COR-L47 (cell line): ENCODE measurements around the gene COL6A2.
"Not testable (repeated sequence)": the region's sequence is repeated elsewhere in the genome, so short reads cannot be mapped to it uniquely, and the experiment has no call there.

Source experiments
- DNase-seq: peaks from one replicate; lab custom pipeline; 2025; lab: John Stamatoyannopoulos, UW

The COL6A2 gene

DNA sequence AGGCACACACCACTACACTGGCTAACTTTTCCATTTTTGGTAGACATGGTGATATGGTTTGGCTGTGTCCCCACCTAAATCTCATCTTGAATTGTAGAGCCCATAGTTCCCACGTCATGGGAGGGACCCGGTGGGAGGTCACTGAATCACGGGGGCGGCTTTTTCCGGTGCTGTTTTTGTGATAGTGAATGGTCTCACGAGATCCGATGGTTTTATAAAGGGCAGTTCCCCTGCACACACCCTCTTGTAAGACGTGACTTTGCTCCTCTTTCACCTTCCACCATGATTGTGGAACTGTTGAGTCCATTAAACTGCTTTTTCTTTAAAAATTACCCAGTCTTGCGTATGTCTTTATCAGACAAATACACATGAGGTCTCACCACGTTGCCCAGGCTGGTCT is 58.8 kb downstream of the COL6A2 start:
- no peak for DNase-seq

DNA sequence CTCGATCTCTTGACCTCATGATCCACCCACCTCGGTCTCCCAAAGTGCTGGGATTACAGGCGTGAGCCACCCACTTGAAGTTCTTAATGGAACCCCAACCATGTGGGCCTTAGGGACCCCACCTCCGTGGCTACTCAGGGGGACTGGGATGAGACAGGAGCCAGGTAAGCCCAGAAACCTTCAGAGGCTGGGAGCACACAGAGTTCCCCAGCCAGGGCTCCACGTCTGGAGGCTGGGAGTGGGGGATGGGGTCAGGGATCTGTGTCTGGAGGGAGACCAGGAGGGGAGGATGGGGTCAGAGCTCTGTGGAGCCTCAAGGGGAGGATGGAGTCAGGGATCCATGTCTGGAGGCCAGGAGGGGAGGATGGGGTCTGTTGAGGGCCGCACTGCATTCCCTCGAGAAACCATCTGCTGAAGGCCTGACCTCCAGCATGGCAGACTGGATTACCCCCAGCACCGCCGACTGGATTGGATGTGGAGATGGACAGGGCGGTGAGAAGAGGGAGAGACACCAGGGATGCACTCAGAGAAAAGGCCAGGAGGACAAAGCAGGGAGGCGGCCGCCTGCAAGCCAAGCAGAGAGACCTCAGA is 59.6 kb downstream of the COL6A2 start:
- no peak for DNase-seq

DNA sequence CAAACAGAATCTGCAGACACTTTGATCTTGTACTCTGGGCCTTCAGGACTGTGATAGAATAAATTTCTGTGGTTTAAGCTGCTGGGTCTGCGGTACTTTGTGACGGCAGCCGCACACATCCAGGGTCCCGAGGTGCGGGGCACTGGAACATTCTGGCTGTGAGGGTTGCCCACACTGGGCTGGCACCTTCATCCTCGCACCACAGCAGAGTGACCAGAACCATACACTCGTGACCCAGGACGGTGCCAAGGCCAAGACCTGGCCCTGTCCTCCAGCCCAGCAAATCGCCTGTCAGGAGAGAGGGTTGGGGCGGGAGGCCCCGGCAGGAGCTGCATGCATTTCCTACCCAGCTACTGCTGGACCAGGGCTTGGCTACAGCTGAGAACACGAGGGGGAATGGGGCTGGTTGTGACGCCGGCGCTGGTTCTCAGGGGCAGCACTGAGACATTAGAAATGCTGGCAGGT is 60.1 kb downstream of the COL6A2 start:
- DNase-seq: no peak

DNA sequence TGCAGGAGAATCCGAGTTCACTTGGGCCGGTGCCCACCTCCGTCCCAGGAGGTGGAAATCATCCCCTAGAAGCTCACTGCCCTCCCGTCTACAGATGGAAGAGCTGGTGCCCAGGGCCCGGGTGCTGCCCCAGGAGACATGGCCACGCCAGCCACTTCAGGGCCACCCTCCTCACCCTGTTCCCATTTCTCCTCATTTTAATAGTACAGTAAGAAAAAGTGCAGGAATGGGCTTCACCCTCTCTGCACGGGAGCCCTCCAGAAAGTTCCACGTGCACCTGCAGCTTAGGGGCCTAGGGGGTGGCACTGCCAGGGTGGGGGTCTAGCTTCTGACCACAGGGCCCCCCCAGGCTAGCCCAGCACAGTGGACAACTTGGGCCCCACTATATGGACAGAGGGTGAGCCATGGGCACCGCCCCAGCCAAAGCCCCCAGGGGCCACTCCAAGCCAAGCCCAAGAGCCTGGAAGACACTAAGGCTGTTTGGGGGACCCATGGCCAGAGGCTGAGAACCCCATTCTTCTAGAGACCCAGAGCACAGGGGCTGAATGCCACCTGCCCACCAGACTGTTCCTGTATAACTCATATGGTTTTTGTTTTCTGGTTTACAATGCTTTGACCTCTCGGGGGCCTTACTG is 60.9 kb downstream of the COL6A2 start:
- no peak for DNase-seq

DNA sequence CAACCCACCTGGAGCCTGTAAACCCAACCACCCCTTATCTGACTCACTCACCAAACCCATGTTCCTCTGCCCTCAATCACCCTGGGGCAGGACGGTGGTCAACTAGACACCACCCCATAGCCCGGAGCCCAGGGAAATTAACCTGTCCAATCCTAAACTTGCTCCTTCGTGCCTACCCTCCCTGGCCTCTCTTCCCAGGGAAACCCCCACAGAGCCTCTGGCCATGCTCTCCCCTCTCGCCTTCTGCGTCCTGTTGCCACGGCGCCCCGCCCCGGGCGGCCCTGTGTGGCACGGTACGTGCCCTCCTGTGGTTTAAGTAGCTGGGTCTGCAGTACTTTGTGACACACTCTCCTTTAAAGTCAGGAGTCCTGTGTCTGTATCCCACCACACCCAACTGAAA is 61.5 kb downstream of the COL6A2 start:
- DNase-seq: no peak

DNA sequence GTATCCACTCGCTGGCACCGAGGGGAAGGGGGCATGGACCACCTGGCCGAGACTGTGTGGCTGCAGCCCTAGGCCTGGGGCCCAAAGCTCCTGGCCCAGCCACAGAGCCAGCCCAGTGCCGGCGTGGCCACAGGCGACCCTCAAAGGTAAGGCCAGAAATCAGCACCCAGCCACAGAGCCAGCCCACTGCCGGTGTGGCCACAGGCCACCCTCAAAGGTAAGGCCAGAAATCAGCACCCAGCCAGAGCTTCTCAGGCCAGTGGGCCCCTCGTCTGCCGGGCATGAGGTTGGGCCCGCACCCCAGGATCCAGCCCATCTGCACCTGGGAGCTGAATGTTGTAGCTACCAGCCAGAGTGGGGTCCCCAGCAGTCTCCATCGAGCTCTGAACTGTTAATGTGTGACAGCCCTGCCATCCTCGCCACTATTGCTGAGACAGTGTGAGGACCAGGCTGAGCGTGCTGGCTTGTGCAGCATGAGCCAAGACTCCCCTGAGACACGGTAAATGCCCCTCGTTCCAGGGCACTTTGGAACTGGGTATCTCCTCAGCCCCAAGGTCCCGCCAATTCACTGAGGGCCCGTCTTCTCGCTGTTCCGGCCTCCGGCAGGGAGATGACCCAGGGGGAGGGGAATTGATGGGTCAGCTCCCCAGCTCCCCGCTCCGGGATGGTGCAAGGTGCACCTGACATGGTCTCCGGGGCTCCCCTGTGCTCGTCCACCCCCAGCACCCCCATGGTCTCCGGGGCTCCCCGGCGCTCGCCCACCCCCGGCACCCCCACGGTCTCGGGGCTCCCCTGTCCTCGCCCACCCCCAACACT is 62.1 kb downstream of the COL6A2 start:
- DNase-seq: no peak

DNA sequence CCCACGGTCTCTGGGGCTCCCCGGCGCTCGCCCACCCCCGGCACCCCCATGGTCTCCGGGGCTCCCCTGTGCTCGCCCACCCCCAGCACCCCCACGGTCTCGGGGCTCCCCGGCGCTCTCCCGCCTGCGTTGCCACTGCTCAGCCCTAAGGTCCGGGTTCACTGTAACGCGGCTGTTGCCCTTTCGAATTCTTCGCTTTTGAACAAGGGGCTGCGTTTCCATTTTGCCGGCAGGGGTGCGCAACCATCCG is 62.7 kb downstream of the COL6A2 start:
- no peak for DNase-seq

DNA sequence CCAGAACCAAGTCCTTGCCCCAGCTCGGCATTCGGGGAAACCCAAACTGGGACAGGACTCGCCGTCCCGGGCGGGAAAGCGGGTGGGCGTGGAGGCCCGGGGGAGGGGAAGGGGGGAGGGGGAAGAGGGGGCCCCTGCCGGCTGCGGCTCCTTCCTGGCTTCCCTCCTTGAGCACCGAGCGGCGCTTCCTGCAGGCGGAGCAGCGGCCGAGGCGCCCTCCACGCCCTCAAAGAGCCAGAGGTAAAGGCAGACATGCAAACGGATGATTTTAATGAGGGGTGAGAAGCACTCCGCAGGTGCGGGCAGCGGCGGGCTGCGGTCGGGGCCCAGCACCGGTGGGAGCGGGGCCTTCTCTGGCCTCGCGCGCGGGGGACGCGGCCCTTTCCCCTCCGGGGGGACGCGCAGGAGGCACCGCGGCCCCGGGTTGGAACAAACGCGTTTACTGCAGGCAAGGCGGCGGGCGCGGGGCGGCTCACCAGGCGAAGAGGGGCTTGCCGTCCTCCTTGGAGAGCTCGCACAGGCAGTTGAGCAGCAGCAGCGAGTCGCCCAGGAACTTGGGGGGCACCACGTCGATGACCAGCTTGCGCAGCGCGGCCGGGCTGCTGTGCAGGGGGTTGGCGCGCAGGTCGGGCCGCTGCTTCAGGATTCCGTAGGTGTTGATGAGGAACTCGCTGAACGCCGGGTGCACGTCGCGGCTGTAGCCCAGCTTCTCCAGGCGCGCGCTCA is 63.2 kb downstream of the COL6A2 start:
- DNase-seq: no peak

DNA sequence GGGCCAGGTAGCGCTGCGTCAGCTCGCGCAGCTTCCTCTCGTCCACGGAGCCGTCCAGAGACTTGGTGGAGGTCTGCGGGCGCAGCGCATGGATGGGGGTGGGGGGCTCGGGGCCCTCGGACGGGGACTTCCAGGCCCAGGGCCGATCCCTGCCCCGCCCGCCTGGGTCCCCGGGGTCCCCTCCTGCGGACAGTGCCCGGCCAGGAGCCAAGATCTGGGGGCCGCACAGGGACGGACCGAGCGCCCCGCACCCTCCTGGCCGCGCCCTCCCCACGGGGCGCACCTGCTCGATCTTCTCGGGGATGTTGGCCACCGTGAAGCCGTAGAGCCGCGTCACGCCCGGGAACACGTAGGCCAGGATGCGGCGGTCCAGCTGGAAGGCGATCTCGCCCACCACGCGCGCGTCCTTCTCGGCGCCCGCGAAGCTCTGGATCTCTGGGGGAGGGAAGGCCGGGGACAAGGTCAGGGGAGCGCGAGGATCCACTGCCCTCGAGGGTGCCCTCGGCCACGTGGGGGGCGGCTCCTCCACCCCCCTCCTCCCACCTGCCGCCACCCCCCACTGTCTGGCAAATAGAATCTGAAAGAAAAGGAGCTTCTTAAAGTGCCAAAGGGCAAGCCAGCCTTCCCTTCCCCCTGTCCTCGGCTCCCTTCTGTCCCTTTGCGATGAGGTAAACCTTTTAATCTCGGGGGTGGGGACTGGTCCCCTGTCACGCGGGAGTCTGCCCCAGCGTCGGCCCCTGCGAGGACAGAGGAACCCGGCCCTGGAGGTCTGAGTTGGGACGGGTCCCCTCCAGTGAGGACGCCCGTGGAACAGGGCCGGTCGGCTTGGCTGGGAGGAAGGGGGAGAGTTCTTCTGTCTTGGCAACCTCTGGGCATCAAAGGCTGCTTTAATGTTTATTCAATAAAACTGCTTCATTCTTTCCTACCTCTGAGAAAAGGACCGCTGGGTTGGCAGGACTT is 64.0 kb downstream of the COL6A2 start:
- DNase-seq: no peak

DNA sequence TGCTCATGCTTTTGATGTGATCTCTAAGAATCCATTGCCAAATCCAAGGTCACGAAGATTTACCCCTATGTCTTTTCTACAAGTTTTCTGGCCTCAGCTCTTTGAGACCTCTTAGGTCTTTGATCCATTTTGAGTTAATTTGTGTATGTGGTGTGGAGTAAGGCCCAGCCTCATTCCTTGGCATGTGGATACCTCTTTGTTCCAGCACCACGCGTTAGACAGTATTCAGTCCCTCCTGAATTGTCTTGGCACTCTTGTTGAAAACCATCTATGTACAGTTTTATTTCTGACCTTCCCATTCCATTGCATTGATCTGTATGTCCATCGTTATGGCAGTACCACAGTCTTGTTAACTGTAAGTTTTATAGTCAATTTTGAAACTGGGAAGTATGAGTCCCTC is 65.5 kb downstream of the COL6A2 start:
- no peak for DNase-seq

DNA sequence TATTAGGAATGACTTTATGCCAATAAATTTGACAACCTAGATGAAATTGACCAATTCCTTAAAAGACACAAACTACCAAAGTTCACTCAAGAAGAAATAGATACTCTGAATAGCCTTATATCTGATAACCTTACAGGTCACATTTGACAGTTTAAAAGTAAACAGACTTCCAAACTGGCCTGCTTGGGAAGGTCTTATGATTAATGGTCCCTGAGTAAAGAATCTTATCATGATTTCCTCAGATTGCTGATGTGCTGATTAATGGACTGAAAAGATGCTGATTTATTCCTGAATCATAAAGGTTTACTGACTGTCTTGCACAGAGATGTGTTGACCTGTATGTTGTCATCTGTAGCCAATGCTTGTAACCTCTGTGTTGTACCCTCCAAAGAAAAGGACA is 67.2 kb downstream of the COL6A2 start:
- DNase-seq: no peak

DNA sequence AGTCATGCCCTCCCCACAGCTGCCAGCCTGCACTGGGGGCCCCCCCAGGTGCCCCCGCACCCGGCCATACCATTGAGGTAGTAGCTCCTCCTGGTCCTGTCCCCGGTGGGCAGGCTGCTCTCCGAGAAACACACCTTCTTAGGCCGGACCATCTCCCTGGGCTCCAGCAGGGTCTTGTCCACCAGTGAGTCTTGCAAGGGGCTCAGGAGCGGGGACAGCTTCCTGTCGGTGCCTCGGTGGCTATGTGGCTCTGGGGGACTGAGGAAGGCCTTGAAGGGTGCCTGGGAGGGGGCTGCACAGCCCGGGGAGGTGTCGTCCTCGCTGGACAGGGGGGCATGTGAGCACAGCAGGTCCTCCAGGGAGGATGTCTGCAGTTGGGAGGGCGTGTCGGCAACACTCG is 70.3 kb downstream of the COL6A2 start:
- DNase-seq: no peak

DNA sequence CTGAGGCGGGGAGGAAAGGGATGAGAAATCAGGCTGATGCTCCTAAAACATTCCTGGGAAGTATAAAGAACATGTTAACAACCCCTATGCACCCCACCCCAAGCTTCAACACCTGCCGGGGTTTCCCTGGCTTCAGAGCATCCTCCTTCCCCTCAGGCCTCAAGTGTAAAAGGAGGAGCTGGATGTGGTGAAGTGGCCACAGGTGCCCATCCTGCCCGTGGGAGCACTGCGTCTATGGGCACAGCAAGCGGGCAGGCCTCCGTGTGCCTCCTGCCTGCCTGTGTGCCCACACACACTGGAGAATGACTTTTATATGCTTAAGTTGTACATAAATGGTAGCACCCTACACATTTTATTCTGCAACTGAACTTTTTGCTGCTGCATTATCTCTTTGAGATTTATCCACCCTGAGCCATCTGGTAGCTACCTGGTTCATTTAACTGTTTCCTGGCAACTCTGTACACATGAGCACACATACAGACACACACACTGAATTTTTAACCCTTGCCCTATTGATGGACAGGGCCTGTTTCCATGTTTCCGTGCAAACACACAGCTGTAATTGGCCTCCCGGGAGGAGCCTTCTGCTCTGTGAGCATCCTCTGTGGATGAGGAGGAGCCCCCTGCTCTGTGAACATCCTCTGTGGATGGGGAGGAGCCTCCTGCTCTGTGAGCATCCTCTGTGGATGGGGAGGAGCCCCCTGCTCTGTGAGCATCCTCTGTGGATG is 70.9 kb downstream of the COL6A2 start:
- no peak for DNase-seq

DNA sequence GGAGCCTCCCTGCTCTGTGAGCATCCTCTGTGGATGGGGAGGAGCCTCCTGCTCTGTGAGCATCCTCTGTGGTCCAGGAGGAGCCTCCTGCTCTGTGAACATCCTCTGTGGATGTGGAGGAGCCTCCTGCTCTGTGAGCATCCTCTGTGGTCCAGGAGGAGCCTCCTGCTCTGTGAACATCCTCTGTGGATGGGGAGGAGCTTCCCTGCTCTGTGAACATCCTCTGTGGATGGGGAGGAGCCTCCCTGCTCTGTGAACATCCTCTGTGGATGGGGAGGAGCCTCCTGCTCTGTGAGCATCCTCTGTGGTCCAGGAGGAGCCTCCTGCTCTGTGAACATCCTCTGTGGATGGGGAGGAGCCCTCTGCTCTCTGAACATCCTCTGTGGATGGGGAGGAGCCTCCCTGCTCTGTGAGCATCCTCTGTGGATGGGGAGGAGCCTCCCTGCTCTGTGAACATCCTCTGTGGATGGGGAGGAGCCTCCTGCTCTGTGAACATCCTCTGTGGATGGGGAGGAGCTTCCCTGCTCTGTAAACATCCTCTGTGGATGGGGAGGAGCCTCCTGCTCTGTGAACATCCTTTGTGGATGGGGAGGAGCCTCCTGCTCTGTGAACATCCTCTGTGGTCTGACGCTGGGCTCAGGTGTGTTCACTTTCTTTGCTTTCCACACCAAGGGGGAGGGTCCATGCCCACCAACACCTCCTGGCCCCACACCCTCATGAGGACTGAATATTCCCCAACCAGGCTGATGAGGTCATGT is 72.7 kb downstream of the COL6A2 start:
- DNase-seq: not testable (repeated sequence)

DNA sequence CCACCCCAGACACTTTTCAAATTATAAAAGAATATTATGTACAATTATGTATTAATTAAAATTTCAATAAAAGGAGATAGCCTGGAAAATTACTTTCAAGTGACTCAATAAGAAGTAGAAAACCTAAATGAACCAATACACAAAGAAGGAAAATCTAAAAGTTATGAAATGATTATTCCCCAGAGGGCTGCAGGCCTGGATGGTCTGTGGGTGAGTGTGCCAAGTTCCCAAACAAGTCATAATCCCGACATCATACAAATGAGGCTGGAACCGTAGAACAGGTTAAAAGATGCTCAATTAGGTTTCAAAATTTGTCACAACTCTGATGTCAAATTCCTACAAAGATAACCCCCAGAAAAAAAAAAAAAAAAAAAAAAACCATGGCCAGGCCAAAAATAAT is 73.7 kb downstream of the COL6A2 start:
- DNase-seq: no peak

DNA sequence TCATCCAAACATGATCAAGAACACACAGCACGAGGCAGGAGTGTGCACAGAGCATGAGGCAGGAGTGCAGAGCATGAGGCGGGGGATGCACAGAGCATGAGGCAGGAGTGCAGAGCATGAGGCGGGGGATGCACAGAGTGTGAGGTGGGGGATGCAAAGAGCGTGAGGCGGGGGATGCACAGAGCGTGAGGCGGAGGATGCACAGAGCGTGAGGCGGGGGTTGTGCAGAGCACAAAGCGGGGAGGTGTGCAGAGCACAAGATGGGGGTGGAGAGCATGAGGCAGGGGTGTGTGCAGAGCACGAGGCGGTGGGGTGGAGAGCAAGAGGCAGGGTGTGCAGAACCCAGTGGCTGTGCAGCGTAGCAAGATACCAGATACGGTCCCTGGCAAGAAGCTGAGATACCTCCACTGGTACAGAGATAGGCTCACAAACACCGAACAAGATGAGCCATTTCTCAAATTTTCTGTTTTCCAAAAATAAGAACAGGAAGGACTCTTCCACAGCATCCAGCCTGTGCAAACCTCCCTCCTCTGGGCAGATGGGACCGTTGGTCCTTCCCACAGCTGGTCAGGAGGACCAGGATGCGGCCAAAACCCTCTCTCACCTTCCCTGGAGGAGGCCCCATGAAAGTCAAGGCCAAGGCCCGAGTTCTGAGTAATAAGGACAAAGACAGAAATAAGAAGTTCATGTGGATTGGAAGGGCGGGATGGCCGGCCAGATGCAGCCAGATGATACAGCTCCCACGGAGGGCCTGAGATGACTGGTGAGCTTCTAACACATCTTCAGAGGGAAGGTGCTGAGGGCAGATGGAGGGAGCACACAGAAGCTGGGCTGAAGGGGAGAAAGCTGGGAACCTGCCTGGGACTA is 74.3 kb downstream of the COL6A2 start:
- DNase-seq: no peak

DNA sequence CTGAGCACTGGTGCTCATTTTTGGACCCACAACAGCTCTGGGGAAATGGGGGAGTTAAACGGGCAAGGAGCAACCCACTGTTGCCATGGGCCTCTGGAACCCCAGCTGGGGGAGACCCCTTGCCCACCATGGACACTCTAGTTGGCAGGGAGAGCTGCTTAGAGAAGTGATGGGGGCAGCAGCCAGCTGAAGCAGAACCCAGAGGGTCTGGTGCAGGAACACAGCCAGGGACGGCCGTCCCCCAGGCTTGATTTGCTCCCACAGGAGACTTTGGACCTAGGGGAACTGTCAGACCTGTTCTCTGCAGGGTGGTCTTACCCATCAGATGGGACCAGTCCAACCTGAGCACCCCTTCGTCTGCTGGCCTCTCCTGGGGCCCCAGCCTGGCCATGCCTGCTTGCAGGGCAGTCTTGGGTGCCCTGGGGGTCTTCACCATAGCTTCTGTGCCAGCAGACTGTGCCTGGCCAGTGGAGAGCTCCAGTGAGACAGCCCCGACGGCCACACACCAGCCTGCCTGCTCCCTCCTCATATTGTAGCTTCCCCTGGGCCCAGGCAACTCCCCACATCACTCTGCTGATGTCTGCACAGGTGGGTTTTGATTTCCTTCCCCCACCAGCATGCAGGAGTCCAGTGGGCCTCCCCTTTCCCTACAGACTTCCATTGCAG is 75.1 kb downstream of the COL6A2 start:
- DNase-seq: no peak

DNA sequence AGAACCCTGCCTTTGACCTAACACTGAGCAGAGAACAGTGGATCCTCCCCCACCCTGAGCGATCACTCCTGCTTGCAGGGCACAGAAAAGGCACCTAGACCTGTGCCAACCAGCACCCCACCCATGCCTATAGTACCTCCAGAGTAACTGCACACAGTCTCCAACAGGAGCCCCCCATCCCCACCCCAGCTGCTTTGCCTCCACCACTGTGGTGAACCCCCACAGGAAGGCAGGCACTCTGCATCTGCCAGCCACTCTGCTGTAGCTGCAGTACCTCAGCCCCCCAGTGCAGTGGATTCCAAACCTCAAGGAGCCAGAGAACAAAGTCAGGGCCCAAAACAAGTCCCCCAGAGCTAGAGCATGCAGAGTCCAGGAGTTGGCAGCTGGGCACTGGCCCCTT is 75.7 kb downstream of the COL6A2 start:
- DNase-seq: no peak
